Caco-2 (cell line): ENCODE results near the gene DYRK1B. TPM values are rescaled to one million over a fixed set of nuclear protein-coding genes. Genes with fewer than 3 reads are reported as not detected.
"Not testable (repeated sequence)": the region's sequence is repeated elsewhere in the genome, so short reads cannot be mapped to it uniquely, and the experiment has no call there.

Experiments used
- BruUV-seq: library from RNA; stranded (reverse); fragments of 400-500 nt; replicated peaks from 2 replicates; lab custom pipeline; 2021; lab: Mats Ljungman, UMichigan
- CTCF ChIA-PET: fragments of 300-600 bp; sonication (Branson Sonifier 250); formaldehyde crosslinking; loops from one replicate; lab custom pipeline; 2022; ENCODE audit warnings: antibody characterized with exemption; lab: Charles Lee
- POLR2A ChIA-PET: fragments of 300-600 bp; sonication (Branson Sonifier 250); formaldehyde crosslinking; loops from one replicate; lab custom pipeline; 2022; ENCODE audit warnings: antibody characterized with exemption; lab: Charles Lee
- DNase-seq, 2 experiments: peaks; one replicate each; pipeline versions ENCODE4 v3.0.0 to v3.0.0-alpha.2; 2020 to 2022
- H3K27me3 ChIP-seq: replicated peaks from 2 replicates; pipeline ENCODE4 v1.6.0; 2011; ENCODE audit warnings: low read length; ENCODE audit not compliant: control insufficient read depth, insufficient read depth
- H3K36me3 ChIP-seq: 2 replicates; pipeline ENCODE4 v1.5.1; 2011; ENCODE audit warnings: low read length; ENCODE audit not compliant: control insufficient read depth, insufficient read depth
- H3K4me1 ChIP-seq: fragments of 250-450 bp; sonication (Bioruptor Pico); 2 replicates; pipeline ENCODE4 v1.5.1; 2020; ENCODE audit warnings: mild to moderate bottlenecking
- H3K4me3 ChIP-seq: 2 replicates; pipeline ENCODE4 v1.5.1; 2011; ENCODE audit warnings: low read depth, mild to moderate bottlenecking, control low read depth, low read length
- H3K9me3 ChIP-seq: fragments of 250-450 bp; sonication (Bioruptor Pico); 2 replicates; pipeline ENCODE4 v1.5.1; 2020; ENCODE audit warnings: mild to moderate bottlenecking, moderate library complexity
- H3K27ac Mint-ChIP-seq: one replicate; pipeline ENCODE4 v1.8.0; 2022; ENCODE audit warnings: mixed read lengths; ENCODE audit not compliant: unreplicated experiment
- H3K27me3 Mint-ChIP-seq: one replicate; pipeline ENCODE4 v1.8.0; 2022; ENCODE audit warnings: mixed read lengths; ENCODE audit not compliant: insufficient read depth, unreplicated experiment
- H3K36me3 Mint-ChIP-seq: one replicate; pipeline ENCODE4 v1.8.0; 2022; ENCODE audit warnings: mild to moderate bottlenecking, mixed read lengths; ENCODE audit not compliant: insufficient read depth, unreplicated experiment
- H3K4me1 Mint-ChIP-seq: one replicate; pipeline ENCODE4 v1.8.0; 2022; ENCODE audit warnings: low read depth, mixed read lengths; ENCODE audit not compliant: unreplicated experiment
- H3K4me3 Mint-ChIP-seq: one replicate; pipeline ENCODE4 v1.8.0; 2022; ENCODE audit warnings: mild to moderate bottlenecking, moderate library complexity, mixed read lengths; ENCODE audit not compliant: unreplicated experiment
- H3K9me3 Mint-ChIP-seq: one replicate; pipeline ENCODE4 v1.8.0; 2022; ENCODE audit warnings: mixed read lengths; ENCODE audit not compliant: unreplicated experiment
- CTCF ChIP-seq, 2 experiments: fragments of 200-600 bp in 1 of 2; IDR thresholded peaks; 1 replicate in 1 of 2; 2 replicates in 1 of 2; pipeline versions ENCODE4 v1.5.1 to v1.8.0; 2011 to 2022; ENCODE audit warnings: antibody characterized with exemption in 1 of 2, control low read depth in 1 of 2, inconsistent platforms in 1 of 2, low read depth in 1 of 2, low read length in 1 of 2, mild to moderate bottlenecking in 1 of 2, moderate library complexity in 1 of 2; ENCODE audit not compliant: insufficient read depth in 1 of 2, severe bottlenecking in 1 of 2, unreplicated experiment in 1 of 2
- intact Hi-C: fragments of 100-400 bp; cut with micrococcal nuclease; formaldehyde crosslinking; loops from one replicate; pipeline ENCODE4 v1.10.0; 2022; ENCODE audit not compliant: unreplicated experiment
- total RNA-seq: library from RNA; stranded (reverse); gene quantifications from 2 replicates; pipeline ENCODE4 v1.2.3, GENCODE V29; 2022

The DYRK1B gene
- total RNA-seq, 1 experiment from 2014 or later = 5.4 TPM

- H3K27me3 Mint-ChIP-seq, H3K4me1 Mint-ChIP-seq, H3K27ac Mint-ChIP-seq, H3K36me3 Mint-ChIP-seq, H3K27me3 ChIP-seq, BruUV-seq, H3K36me3 ChIP-seq, H3K4me3 Mint-ChIP-seq, H3K9me3 Mint-ChIP-seq, H3K9me3 ChIP-seq, intact Hi-C loops, DNase-seq, POLR2A ChIA-PET, CTCF ChIA-PET, H3K4me3 ChIP-seq, H3K4me1 ChIP-seq: not testable (repeated sequence)
Measured at GRCh38 chr19:39878866-39879265, 44.9 kb upstream of the DYRK1B start.

GRCh38 chr19:39878398-39878797 lies 44.4 kb upstream of the DYRK1B start:
- Mint-ChIP-seq H3K27ac (no peak overlapping the region), H3K4me3 (no peak overlapping the region), H3K36me3 (no peaks in the 10 kb centered on the region), H3K4me1 (no peaks in the 10 kb centered on the region), H3K9me3 (no peaks in the 10 kb centered on the region), H3K27me3 (peaks cover 5% of the 10 kb centered on the region)
- no peak for DNase-seq
- Histone ChIP-seq H3K4me1 (no peaks in the 10 kb centered on the region), H3K4me3 (no peak overlapping the region), H3K36me3 (no peaks in the 10 kb centered on the region), H3K9me3 (no peaks in the 10 kb centered on the region), H3K27me3 (no peaks in the 10 kb centered on the region)
- TF ChIP-seq CTCF (IDR thresholded peaks at IDR 0.05; ENCODE audit: insufficient read depth in 1 of 2, low read depth in 1 of 2, low read length in 1 of 2, severe bottlenecking in 1 of 2, unreplicated experiment in 1 of 2) = no peak
- ChIA-PET POLR2A (no interaction called here), CTCF (no interaction called here)
- intact Hi-C loops = no loop called here
- BruUV-seq = no TSS peak

DNA sequence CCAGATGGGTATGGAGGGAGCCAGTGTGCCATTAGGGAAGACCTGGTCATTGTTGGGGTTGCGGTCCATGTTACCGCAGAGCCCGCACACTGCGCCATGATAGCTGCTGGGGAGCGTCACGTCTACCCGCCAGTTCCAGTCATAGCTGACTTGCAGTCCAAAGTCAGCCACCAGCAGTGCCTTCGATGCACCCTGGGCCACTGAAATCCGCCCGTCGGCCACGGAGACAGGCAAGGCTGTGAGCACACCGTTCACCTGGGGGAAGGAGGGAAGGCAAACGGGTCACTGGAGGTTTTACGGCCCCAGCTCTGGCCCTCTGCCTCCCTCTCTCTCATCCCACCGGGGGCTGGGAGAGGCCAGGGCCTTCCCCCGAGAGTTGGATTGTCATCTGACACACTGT lies 44.0 kb upstream of the DYRK1B start:
- intact Hi-C loops, CTCF ChIA-PET: not testable (repeated sequence)

GRCh38 chr19:39877488-39877887 lies 43.5 kb upstream of the DYRK1B start:
- H3K9me3 Mint-ChIP-seq, intact Hi-C loops, H3K4me1 ChIP-seq, BruUV-seq, H3K36me3 Mint-ChIP-seq, H3K4me3 Mint-ChIP-seq, H3K27ac Mint-ChIP-seq, H3K9me3 ChIP-seq, H3K36me3 ChIP-seq, H3K27me3 Mint-ChIP-seq, CTCF ChIA-PET, H3K27me3 ChIP-seq, H3K4me3 ChIP-seq, POLR2A ChIA-PET, H3K4me1 Mint-ChIP-seq, DNase-seq: not testable (repeated sequence)

More for the DNA sequence above, 44.0 kb upstream of the DYRK1B start:
- H3K4me3 Mint-ChIP-seq, H3K4me3 ChIP-seq, H3K4me1 Mint-ChIP-seq, DNase-seq, H3K36me3 ChIP-seq, H3K27me3 ChIP-seq, H3K27ac Mint-ChIP-seq, H3K27me3 Mint-ChIP-seq, H3K9me3 ChIP-seq, BruUV-seq, POLR2A ChIA-PET, H3K9me3 Mint-ChIP-seq, H3K4me1 ChIP-seq, H3K36me3 Mint-ChIP-seq: not testable (repeated sequence)

GRCh38 chr19:39876486-39876885 lies 42.5 kb upstream of the DYRK1B start:
- H3K36me3 Mint-ChIP-seq = not testable (repeated sequence)

DNA sequence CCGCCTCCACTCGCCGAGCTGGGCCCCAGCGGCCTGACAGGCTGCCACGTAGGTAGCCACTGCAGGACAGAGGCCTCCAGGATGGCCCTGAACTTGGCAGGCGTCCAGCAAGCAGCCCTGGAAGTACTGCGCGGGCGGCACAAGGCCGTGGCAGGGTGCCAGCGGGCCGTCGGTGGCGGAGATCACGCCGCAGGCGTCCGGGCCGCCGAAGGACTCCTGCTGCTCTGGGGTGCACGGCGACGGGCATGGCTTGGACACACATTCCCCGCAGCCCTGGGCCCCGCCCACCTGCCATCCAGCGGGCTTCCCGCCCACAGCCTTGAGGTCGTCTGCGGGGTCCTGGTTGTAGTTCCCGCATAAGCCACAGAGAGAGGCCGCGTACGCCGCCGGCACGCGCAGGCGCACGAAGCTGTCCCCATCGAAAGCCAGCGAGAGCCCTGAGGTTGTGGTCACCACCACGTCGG lies 41.5 kb upstream of the DYRK1B start:
- H3K9me3 ChIP-seq, H3K4me1 ChIP-seq, BruUV-seq, H3K9me3 Mint-ChIP-seq, H3K27ac Mint-ChIP-seq, DNase-seq, POLR2A ChIA-PET, CTCF ChIA-PET, H3K36me3 ChIP-seq, H3K4me3 Mint-ChIP-seq, intact Hi-C loops, H3K4me1 Mint-ChIP-seq, H3K36me3 Mint-ChIP-seq, H3K4me3 ChIP-seq, H3K27me3 ChIP-seq, H3K27me3 Mint-ChIP-seq: not testable (repeated sequence)

More at GRCh38 chr19:39876486-39876885, 42.5 kb upstream of the DYRK1B start:
- H3K9me3 Mint-ChIP-seq, H3K4me1 ChIP-seq, CTCF ChIA-PET, H3K36me3 ChIP-seq, POLR2A ChIA-PET, H3K27me3 Mint-ChIP-seq, BruUV-seq, H3K27me3 ChIP-seq, H3K9me3 ChIP-seq, H3K4me3 ChIP-seq, H3K4me1 Mint-ChIP-seq, H3K4me3 Mint-ChIP-seq, DNase-seq, intact Hi-C loops, H3K27ac Mint-ChIP-seq: not testable (repeated sequence)
